VCaP (cell line): ENCODE measurements around the gene KAT6B.

ENCODE experiments used
- H3K27ac ChIP-seq: fragments of 450-650 bp; 2 replicates; pipeline ENCODE4 v1.5.1; 2017
- CTCF ChIP-seq: fragments of 450-650 bp; conservative IDR thresholded peaks from 2 replicates; pipeline ENCODE4 v1.5.1; 2017; ENCODE audit warnings: mild to moderate bottlenecking, moderate library complexity

Gene KAT6B

DNA sequence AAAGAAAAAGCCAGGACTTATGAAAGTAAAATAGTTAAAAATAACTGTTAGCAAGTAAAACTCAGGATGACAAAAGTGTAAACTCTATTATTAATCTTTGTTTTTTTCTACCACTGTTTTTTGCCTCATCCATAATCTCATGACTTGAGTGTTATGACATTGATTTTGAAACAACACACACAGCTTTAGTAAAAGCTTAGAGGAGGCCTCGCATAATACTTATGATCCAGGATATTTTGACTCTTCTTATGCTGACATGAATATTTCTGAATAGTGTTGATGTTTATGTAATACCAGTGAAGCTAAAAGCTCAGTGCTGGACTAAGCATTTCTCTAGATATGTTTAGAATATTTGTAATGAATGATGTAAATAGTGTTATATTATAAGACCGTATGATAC, 10.5 kb downstream of the KAT6B start:
- H3K27ac ChIP-seq, result no peak overlapping the region
- no peak for TF ChIP-seq CTCF

DNA sequence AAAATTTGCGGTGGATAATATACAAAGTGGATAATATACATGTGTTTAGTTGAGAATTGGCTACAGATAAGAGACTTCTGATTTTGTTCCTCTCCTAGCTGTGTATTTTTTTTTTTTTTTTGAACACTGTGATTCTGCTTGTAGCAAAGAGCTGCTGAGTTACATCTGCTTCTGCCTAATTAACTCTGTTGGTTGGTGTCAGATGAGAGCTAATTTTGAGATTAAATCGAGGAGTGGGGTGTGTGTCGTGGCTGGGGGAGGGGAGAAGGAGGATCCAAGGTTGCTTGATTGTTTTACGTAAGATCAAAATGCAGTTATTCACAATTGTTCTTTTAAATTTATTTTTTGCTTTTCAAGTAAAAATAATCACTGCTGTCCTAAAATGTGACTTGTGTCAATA, 11.3 kb downstream of the KAT6B start:
- no peak for TF ChIP-seq CTCF
- H3K27ac ChIP-seq, result no peak overlapping the region

GRCh38 chr10:74839708-74840107, 13.3 kb downstream of the KAT6B start:
- no peak for TF ChIP-seq CTCF
- H3K27ac ChIP-seq, result no peak overlapping the region

DNA sequence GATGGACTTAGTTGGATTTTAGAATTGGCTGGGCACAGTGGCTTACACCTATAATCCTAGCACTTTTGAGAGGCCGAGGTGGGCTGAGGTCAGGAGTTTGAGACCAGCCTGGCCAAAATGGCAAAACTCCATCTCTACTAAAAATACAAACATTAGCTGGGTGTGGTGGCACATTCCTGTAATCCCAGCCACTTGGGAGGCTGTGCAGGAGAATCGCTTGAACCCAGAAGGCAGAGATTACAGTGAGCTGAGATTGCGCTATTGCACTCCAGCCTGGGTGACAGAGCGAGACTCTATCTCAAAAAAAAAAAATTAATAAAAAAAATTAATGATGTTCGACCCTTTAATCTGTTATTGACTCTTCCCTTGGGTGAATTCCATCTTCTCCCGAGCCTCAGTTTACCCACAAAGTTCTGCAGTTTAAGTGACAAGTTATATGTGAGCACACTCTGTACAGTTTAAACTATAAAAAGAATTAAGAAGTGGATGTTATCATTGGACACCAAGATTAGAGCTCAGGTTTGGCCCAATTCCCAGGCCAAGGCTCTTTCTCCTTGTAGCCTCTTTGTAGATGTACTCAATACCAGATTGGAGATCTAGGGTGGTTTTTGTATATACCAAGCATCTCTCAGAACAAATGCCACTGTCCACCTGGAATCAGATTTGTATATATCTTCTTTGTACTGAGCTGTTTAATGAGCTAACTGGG, 15.0 kb downstream of the KAT6B start:
- TF ChIP-seq CTCF, result no peak
- no peak overlapping the region for H3K27ac ChIP-seq

GRCh38 chr10:74842301-74842954, 16.0 kb downstream of the KAT6B start:
- TF ChIP-seq CTCF, result no peak
- no peak overlapping the region for H3K27ac ChIP-seq

GRCh38 chr10:74846958-74847357, 20.6 kb downstream of the KAT6B start:
- no peak overlapping the region for H3K27ac ChIP-seq
- no peak for TF ChIP-seq CTCF

DNA sequence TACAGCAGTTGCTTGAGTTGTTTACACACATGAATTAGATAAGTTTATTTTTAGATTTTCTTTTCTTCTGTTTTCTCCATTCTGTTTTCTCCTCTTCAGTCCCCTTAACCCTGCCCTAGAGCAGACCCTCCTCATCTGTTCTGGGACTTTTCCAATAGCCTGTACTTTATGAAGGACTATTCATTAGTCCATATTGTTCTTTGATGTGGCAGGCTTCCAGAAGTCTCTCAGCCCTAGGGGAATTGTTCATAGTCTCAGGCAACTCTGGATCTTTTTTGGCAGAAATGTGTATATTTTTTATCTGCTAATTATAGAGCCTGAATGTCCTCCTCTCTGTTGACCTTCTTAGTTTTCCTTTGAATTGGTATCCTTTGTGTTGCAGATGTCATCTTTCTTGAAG, 25.4 kb downstream of the KAT6B start:
- peak overlapping the region; percentile 46 for H3K27ac ChIP-seq
- TF ChIP-seq CTCF, result no peak
